SKM-1 (cell line): ENCODE measurements around the gene TRIM63.
"Not testable (repeated sequence)": the region's sequence is repeated elsewhere in the genome, so short reads cannot be mapped to it uniquely, and the experiment has no call there.

Experiments used
- DNase-seq: peaks from one replicate; lab custom pipeline; 2025; ENCODE audit not compliant: unreplicated experiment; lab: John Stamatoyannopoulos, UW

Gene TRIM63

DNA sequence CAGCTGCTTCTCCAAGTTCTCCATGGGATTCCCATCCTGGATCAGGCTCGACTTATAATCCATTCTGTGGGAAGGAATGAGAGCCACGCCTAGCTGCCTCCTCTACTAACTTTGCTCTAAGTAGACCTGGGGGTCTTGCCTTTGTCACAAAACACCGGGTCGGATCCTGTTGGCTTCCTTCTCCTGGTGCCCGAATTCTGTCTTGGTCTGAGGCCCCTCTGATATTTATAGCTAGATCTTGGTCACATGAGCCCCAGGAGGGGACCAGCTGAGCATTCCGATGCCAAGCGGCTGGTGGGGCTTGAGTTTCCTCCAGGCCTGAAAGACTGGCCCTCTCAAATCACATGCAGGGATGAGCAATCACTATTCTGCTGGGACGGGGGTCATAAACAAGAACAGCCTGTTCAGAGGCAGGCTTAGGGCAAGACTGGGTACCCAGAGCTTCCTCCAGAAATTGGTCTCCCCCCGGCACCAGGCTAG lies at the start of gene TRIM63:
TSS of gene TRIM63 (minus strand) at position 199 of the 480 bp plus-strand sequence. CDS start at position 63, 136 bp downstream.
- DNase-seq, result no peak

DNA sequence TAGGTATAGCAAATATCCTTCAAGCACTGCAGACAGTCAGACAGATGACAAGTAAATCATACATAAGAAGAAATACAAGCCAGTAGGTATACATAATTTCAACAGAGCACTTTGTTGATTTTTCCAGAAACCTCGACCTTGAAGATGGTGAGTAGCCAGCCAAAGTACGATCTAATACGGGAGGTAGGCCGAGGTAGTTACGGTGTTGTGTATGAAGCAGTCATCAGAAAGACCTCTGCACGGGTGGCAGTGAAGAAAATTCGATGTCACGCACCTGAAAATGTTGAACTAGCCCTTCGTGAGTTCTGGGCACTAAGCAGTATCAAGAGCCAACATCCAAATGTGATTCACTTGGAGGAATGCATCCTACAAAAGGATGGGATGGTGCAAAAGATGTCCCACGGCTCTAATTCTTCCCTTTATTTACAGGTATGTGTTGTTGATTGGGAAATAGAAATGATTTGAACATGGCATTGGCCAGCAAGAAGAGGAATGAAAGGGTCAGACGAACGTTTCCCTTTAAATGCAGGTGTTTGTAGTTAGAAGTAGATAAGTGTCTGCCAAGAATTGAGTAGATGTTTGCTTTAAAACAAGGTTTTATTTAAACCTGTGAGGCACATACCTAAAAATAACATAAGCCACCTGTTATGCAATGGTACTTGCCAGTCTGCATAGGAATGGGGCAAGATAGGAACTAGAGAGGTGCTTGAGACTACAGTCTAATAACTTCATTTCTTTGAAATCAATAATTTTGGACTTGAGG lies 46.9 kb upstream of the TRIM63 start:
- no peak for DNase-seq

DNA sequence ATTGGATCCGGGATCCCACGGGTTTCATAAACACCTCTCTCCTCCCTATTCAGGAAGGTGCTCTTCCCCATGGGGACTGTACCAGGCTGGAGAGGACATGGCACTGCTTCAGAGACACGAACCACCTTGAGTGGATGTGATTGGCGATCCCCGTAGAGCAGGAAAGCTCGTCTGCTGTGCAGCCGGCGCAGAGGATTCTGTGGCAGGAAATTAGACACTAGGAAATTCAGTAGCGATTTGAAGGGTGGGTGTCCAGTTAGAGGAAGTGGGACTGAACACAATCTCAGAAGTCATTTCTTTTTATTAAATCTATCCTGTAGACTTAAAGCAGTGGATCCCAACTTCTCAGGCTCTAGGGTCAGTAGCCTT lies 45.0 kb upstream of the TRIM63 start:
- DNase-seq, result no peak

DNA sequence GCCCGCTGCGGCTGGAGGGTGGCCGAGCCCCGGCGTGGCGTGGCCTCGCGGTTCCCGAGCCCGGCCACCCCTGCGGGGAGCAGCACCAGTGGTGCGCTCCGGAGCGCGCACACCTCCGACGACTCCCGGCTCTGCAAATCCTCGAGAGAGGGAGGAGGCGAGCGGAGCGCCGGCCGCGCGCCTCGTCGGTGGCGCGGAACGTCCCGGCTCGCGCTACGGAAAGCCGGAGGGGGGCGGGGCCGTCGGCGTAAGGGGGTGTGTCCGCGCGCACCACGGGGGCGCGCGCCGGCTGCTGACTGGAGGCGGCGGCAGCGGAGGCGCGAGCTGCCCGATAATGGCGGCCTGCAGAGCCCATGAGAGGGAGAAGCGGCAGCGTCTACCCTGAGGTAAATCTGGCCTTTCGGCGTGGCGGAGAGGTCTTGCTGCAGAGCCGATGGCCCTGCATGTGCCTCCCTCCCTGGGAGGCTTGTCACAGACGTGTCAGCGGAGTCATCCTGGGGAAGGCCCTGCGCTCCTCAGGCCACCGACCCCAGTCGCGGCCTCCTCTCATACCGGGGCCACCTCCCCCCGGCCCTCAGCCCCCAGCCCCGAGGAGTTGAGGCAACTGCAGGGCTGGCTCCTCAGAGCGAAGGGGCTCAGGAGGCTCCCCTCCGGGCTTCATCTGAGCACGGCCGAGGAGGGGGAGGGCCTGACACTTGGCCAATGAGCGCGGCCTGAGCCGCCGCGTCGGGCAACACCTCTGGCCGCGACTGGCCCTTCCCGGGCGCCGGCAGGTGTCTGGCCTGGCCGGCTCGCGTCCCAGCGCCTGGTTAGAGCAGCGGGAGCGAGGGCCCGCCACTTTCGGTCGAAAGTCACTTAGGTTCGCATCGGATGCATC lies 44.3 kb upstream of the TRIM63 start, which contains the start of gene PDIK1L:
TSS of gene PDIK1L (plus strand) at position 295 of the 877 bp plus-strand sequence. CDS start 2,485 bp downstream, outside the sequence.
- peak; percentile 88 for DNase-seq

DNA sequence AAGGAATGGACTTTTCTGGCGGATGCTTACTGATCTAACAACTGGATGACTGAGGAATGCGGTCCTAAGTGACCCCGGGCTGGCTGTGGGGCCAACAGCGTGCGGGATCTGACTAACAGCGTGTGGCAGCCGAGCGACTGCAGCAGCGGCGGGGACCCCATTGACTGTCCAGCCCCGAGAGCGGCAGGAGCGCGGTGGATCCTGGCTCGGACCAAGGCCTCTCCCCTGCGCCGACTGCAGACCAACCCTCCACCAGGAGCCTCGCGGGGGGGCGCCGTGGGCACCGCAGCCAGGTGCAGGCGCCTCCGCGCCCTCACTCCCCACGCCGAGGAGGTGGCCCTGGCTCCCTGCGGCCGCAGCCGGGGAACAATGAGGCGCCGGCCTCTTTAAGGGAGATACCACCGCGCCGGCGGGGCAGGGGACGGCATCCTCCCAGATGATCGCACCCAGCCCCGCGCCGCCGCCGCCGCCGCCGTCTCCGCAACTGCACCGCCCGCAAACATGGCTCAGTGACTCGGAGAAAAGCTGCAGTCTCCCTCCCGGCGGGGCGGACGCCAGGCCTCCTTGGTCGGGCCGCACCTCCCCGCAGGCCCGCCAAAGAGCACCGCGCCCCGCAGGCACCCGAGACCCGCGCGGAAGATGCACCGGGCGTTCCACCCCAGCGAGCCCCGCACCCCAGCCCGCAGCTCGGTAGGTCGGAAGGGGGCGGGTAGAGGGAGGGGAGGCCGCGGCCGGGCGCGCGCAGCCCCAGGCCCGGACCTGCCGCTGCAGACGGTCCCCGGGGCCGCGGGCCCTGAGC lies 43.5 kb upstream of the TRIM63 start:
- DNase-seq, result peak; percentile 75

DNA sequence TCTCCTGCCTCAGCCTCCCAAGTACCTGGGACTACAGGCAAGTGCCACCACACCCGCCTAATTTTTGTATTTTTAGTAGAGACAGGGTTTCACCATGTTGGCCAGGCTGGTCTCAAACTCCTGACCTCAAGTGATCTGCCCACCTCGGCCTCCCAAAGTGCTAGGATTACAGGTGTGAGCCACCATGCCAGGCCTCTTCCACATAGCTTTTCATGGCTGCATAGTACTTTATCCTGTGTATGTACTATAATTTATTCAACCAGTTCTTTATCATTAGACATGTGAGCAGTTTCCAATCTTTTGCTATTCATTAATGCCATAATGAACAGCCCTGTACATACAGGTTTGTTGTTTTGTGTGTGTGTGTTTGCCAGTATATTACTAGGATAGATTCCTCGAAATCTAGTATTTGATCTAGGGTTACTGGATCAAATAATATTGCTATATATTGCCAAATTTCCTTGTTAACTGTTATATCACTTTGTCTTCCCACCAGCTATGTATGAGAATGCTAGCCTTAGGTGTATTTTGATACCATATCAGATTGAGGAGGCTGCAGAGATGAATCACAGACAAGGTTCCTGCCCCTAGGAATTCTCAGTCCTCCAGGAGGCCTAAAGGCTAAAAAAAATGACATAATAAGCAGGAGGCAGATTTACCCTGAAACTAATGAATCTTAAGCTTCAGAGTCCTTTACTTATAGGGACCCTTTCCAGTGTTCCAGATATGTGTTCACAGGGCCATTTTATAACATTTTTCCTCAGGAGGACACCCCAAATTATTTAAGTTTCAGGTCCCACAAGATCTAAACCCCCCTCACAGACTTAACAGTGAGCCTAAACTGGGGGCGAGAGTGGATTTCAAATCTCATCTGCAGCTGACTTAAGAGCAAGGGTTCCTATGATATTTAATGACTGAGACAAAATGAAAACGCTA lies 42.1 kb upstream of the TRIM63 start:
- no peak for DNase-seq

DNA sequence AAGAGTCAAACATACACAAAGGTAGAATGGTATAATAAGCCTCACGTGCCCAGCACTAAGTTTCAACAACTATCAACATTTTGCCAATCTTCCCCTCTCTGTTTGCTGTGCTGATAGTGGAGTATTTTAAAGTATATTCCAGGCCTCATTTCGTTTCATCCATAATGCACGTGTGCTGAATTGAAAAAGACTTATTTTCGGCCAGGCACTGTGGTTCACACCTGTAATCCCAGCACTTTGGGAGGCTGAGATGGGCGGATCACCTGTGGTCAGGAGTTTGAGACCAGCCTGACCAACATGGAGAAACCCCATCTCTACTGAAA lies 37.8 kb upstream of the TRIM63 start:
- DNase-seq, result not testable (repeated sequence)

DNA sequence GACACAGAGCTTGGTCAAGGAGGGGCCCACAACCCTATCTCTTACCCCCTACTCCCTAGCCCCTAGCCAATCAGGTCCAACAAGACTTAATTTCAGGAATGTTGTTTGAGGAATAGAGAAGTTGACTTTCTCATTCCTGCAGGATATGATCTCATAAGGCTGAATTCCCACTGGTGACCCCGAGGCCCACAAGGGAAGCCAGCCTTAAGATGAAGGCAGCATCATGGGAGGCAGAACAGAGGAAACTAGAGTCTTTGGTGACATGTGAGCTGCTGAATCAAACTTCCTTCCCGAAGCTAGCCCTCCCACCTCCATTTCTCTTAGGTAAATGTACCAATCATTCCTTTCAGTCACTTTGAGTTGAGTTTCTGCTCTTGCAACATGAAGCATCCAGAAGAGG lies 35.1 kb upstream of the TRIM63 start:
- DNase-seq, result no peak

DNA sequence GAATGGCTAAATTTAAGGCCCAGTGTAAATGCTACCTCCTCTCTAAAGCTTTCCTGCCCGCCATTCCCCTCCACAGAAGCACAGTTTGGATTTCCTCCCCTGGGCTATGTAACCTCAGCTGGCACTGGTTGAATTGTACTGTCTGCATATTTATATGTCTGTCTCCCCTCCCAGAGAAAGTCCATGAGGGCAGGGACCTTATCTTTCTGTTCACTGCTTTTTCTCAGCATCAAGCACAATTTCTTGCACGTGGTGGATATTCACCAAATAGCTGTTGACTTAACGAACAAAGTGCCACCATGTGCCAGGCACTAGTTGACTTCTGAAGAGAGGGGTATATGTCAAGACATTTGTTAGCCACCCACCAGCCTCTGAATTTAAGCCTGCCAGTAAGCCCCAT lies 34.7 kb upstream of the TRIM63 start:
- no peak for DNase-seq

DNA sequence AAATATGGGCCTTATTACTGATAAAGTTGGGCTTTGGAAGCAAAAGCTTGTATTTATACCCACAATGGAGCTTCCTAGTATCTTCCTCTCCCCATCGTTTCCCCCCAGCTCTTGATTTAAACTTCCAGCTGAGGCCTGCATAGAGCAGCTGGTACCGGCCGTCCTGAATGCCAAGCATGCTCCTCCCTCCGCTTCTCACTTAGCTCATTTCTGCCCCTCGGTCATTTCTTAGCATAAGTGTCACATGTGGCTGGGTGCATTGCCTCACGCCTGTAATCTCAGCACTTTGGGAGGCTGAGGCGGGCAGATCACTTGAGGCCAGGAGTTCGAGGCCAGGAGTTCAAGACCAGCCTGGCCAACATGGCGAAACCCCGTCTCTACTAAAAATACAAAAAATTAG lies 32.8 kb upstream of the TRIM63 start:
- DNase-seq, result not testable (repeated sequence)

DNA sequence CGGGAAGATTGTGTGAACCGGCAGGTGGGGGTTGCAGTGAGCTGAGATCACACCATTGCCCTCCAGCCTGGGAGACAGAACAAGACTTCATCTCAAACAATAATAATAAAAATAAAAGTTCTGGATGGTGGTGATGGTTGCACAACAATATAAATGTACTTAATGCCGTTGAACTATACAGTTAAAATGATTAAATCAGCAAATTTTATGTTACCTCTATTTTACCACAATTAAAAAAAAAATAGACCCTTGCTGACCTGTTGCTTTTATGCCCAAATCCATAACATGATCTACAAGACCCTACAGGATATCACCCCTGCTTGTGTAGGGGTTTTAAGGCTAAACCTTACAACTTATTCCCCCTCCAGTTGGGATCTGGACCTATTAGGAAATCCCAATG lies 32.4 kb upstream of the TRIM63 start:
- DNase-seq, result no peak

DNA sequence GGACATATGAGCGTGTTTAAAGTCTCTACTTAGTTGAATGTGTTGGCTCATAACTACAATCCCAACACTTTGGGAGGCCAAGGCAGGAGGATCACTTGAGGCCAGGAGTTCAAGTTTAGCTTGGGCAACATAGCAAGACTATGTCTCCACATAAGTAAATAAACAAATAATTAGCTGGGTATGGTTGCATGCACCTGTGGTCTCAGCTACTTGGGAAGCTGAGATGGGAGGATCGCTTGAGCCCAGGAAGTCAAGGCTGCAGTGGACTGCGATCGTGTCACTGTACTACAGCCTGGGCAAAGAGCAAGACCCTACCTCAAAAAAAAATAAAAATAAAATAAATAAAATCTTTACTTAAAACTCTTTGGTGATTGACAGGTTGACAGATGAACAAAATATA lies 31.2 kb upstream of the TRIM63 start:
- DNase-seq, result no peak

DNA sequence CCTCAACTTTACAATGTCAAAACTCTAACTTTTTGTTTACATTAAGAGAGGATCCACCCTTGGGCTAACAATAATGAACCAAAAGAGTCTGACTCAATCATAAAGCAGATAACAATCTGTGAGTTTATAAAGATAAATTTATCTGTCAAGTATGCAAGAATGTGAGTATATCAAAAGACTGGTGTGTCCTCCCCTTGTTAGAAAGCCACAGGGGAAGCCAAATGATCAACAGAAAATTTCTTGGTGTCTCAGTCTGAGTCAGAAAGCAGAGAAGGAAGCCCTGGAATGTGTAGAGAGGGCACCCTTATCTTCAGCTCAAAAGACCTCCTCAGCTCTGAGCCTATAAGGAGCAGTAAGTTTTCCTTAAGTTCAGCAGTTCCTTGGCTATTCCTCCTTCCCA lies 30.3 kb upstream of the TRIM63 start:
- DNase-seq, result no peak

DNA sequence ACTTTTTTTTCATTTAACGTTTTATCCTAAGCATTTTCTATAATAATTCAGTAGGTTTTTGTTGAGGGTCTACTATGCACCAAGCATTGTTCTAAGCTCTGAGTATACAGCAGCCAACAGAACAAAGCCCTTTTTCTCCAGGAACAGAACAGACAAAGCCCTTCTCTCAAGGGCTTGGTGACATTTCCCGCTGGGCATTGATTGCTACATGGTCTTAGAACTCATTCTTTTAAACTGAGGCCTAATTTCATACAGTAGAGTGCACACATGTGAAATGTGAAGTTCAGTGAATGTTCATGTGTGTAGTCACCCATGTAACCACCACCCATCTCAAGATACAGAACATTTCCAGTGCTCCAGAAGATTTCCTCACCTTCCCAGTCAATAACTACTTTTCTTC lies 29.0 kb upstream of the TRIM63 start:
- no peak for DNase-seq

DNA sequence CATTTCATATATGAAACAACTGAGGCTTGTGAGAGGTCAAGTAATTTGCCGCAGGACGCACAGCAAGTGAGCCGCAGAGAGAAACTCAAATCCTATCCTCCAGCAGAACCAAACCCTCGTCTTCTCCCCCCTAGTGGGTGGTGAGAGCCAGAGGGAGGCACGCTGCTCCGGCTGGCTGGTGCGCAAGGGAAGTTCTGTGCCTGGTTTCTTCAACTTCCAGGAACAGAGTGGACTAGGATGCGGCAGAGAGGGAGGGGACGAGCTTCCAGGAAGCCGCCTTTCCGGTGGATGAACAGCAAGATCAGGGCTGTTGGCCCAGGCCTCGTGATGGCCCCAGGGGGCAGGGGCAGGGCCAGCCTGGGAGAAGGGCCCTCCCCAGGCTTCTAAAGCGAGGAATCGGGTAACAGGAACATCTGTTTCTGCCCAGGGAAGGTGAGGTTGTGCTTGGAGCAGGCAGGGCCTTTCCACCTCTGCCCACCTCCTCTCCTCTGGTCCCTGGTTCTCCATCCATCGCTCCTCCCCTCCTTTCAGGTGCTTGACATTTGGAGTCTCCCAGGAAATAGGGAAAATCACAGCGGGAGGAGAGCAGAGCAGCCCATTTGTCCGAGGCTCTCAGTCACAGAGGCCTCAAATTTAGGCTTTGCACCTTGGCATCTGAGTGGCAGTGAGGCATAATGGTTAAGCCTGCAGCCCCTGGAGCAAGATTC lies 27.4 kb upstream of the TRIM63 start:
- no peak for DNase-seq

DNA sequence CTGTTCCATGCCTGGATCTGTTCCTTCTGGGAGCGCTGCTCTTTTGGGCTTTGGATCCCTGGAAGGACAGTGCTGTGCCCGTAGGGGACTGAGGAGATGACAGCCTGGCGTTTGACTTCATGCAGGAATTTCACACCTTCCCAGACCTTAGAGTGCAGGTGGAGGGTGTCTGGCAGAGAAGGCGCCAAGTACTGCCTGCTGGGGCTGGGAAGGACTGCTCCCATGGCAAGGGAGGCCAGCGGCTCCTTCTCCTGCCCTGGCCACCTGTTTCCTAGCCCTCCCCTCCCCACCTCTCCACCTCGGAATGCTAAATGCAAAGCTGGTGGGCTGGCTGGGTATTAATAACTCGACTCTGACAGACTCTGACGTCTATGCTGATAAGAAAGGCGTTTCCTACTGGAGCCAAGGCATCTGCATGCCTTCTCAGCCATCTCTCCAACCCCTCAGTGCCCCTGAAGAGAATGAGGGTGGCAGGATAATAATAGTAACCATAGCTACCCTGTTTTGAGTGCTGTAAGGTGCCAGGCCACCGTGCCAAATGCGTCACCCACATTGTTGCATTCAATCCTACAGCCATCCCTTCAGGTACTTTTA lies 26.7 kb upstream of the TRIM63 start:
- no peak for DNase-seq

DNA sequence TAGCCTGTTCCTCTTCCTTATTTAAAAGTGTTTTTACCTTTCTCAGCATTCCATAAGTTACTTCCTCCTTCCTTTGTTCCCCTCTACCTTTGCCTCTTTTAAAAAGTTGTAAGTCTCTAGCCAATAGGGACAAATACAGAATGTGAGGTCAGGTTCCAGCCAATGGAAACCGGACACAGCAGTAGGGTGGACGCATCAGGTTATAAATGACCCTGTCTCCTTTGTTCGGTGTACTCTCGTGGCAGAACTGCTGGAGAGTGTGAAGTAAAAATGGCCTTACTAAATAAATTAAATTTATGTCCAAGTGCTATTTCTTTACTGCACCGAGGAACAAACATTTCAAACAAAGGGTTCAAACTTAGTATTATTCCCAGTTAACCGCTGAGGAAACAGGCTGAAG lies 26.1 kb upstream of the TRIM63 start:
- not testable (repeated sequence) for DNase-seq

DNA sequence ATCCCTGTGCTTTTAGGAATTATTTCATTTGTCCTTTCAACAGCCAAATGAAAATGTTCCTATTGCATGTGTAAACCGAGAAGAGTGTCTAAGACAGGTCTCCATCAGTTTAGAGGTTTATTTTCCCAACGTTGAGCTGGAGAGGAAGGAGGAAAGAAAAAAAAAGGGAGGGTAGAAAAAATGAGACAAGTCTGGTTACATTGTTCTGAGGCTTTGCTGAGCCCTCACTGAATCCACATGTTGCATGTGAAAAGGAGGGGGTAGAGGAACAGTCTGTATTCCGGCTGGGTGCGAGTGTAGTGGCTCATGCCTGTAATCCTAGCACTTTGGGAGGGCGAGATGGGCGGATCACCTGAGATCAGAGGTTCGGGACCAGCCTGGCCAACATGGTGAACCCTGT lies 25.0 kb upstream of the TRIM63 start:
- DNase-seq, result no peak

DNA sequence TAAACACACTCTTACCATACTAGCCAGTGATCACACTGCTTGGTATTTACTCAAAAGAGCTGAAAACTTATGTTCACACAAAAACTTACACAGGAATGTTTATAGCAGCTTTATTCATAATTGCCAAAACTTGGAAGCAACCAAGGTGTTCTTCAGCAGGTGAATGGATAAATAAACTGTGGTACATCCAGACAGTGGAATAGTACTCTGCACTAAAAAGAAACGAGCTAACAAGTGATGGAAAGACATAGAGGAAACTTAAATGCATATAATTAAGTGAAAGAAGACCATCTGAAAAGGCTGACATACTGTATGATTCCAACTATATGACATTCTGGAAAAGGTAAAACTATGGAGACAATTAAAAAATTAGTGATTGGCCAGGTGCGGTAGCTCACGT lies 23.5 kb upstream of the TRIM63 start:
- DNase-seq, result no peak
